ENCODE measurements around the gene PTGER2. TPM values are rescaled to one million over a fixed set of nuclear protein-coding genes. Genes with fewer than 3 reads are reported as not detected.

The PTGER2 gene
- polyA plus RNA-seq, 1 of the 3 experiments (the other 2 are of a cell fraction): 0.67 TPM

GRCh38 chr14:52271538-52271937 is 42.6 kb upstream of the PTGER2 start:
- Histone ChIP-seq H3K4me3 (ENCODE audit: low read depth in 2 of 2, low read length in 1 of 2) (no peak overlapping the region), H3K9ac (no peak overlapping the region), H2AFZ (ENCODE audit: low read depth) (no peak overlapping the region), H3K36me3 (replicated peaks in 1 of 2; ENCODE audit: control insufficient read depth in 1 of 2, insufficient read depth in 2 of 2, low read length in 1 of 2) (no peaks in the 10 kb centered on the region), H4K20me1 (ENCODE audit: insufficient read depth) (no peaks in the 10 kb centered on the region), H3K4me1 (ENCODE audit: control insufficient read depth in 1 of 2, insufficient read depth in 2 of 2, low read depth in 1 of 2, low read length in 1 of 2) (peaks cover 0 to 2% of the 10 kb centered on the region in 2 experiments; a peak in 1 of 4 replicates), H3K79me2 (ENCODE audit: insufficient read depth) (no peaks in the 10 kb centered on the region), H3K9me3 (no peaks in the 10 kb centered on the region), H3K27me3 (ENCODE audit: insufficient read depth) (peaks cover 49% of the 10 kb centered on the region), H3K4me2 (no peak overlapping the region), H3K9me2 (no peaks in the 10 kb centered on the region), H3K27ac (ENCODE audit: low read depth in 2 of 2, low read length in 1 of 2) (no peak overlapping the region), H3F3A (replicated peaks; ENCODE audit: insufficient read depth) (no peaks in the 10 kb centered on the region)
- 26% methylated on average over 1 of the region's 1 CpG for WGBS (ENCODE audit: low lambda C conversion rate)
- no peak for DNase-seq
- POLR2A ChIA-PET: no interaction called here
- CTCF ChIA-PET: no interaction called here
- TF ChIP-seq EP300 (IDR thresholded peaks at IDR 0.05; ENCODE audit: borderline replicate concordance in 1 of 2, low read depth in 1 of 2, low read length in 1 of 2) (no peak), FOXJ3 (CRISPR knock-in tag; IDR thresholded peaks at IDR 0.05) (no peak), SMC3 (IDR thresholded peaks at IDR 0.05; ENCODE audit: low read depth, low read length) (no peak), ELF1 (IDR thresholded peaks at IDR 0.05) (no peak), RXRA (IDR thresholded peaks at IDR 0.05; ENCODE audit: borderline replicate concordance, low read depth) (no peak), MXI1 (IDR thresholded peaks at IDR 0.05; ENCODE audit: low read depth, low read length) (no peak)
- TF ChIP-seq, protein P1, sequence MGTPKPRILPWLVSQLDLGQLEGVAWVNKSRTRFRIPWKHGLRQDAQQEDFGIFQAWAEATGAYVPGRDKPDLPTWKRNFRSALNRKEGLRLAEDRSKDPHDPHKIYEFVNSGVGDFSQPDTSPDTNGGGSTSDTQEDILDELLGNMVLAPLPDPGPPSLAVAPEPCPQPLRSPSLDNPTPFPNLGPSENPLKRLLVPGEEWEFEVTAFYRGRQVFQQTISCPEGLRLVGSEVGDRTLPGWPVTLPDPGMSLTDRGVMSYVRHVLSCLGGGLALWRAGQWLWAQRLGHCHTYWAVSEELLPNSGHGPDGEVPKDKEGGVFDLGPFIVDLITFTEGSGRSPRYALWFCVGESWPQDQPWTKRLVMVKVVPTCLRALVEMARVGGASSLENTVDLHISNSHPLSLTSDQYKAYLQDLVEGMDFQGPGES (IDR thresholded peaks at IDR 0.05; ENCODE audit: low read depth, low read length): no peak

DNA sequence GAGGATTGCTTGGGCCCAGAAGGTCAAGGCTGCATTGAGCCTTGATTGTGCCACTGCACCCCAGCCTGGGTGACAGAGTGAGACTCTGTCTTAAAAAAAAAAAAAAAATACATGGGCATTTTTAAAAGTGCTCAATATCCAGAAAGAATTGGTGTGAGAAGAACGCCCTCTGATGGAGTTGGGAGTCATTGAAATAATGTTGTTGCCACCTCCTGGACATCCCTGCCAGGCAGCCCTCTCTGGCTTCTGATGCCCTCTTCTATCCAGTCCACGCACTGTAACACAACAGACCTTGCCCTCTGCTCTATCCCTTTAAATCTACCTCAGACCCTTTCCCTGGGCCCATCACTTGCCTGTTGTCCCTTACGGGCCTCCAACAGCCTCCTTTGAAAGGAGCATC is 41.7 kb upstream of the PTGER2 start:
- H3K9ac ChIP-seq: no peak overlapping the region
- H2AFZ ChIP-seq (ENCODE audit: low read depth): no peak overlapping the region
- 51% methylated on average over 3 of the region's 3 CpGs for WGBS (ENCODE audit: low lambda C conversion rate)
- H3K9me3 ChIP-seq: no peaks in the 10 kb centered on the region
- peaks cover 0 to 2% of the 10 kb centered on the region in 2 experiments; a peak in 1 of 4 replicates for H3K4me1 ChIP-seq (ENCODE audit: control insufficient read depth in 1 of 2, insufficient read depth in 2 of 2, low read depth in 1 of 2, low read length in 1 of 2)
- no peaks in the 10 kb centered on the region for H3F3A ChIP-seq (replicated peaks; ENCODE audit: insufficient read depth)
- H3K36me3 ChIP-seq (replicated peaks in 1 of 2; ENCODE audit: control insufficient read depth in 1 of 2, insufficient read depth in 2 of 2, low read length in 1 of 2): no peaks in the 10 kb centered on the region
- DNase-seq: no peak
- ChIA-PET POLR2A (no interaction called here), CTCF (interaction anchor here (1.1 kb wide), 1 partner anchor 123 kb away, joined by 3 read pairs; no protein-coding TSS in a partner anchor)
- peaks cover 41% of the 10 kb centered on the region for H3K27me3 ChIP-seq (ENCODE audit: insufficient read depth)
- TF ChIP-seq, protein P2, sequence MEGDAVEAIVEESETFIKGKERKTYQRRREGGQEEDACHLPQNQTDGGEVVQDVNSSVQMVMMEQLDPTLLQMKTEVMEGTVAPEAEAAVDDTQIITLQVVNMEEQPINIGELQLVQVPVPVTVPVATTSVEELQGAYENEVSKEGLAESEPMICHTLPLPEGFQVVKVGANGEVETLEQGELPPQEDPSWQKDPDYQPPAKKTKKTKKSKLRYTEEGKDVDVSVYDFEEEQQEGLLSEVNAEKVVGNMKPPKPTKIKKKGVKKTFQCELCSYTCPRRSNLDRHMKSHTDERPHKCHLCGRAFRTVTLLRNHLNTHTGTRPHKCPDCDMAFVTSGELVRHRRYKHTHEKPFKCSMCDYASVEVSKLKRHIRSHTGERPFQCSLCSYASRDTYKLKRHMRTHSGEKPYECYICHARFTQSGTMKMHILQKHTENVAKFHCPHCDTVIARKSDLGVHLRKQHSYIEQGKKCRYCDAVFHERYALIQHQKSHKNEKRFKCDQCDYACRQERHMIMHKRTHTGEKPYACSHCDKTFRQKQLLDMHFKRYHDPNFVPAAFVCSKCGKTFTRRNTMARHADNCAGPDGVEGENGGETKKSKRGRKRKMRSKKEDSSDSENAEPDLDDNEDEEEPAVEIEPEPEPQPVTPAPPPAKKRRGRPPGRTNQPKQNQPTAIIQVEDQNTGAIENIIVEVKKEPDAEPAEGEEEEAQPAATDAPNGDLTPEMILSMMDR (IDR thresholded peaks at IDR 0.05): peak; percentile 52
- TF ChIP-seq POLR2AphosphoS5 (IDR thresholded peaks at IDR 0.05; ENCODE audit: low read depth, low read length) (no peak), RAD21 (IDR thresholded peaks at IDR 0.05; ENCODE audit: low read length) (peak; percentile 33), ZBTB33 (IDR thresholded peaks at IDR 0.05; ENCODE audit: borderline replicate concordance, low read depth) (no peak), FOSL2 (IDR thresholded peaks at IDR 0.05; ENCODE audit: borderline replicate concordance, low read depth) (no peak)
- TF ChIP-seq, protein P3, sequence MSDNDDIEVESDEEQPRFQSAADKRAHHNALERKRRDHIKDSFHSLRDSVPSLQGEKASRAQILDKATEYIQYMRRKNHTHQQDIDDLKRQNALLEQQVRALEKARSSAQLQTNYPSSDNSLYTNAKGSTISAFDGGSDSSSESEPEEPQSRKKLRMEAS (IDR thresholded peaks at IDR 0.05; ENCODE audit: low read depth): no peak
- H3K79me2 ChIP-seq (ENCODE audit: insufficient read depth): no peaks in the 10 kb centered on the region
- no peak overlapping the region for H3K27ac ChIP-seq (ENCODE audit: low read depth in 2 of 2, low read length in 1 of 2)
- H3K4me2 ChIP-seq: no peak overlapping the region
- no peak overlapping the region for H3K4me3 ChIP-seq (ENCODE audit: low read depth in 2 of 2, low read length in 1 of 2)
- no peaks in the 10 kb centered on the region for H3K9me2 ChIP-seq
- no peaks in the 10 kb centered on the region for H4K20me1 ChIP-seq (ENCODE audit: insufficient read depth)

All from SK-N-SH (cell line).